Epithelial cell of proximal tubule (primary cell): Measurements from ENCODE around the gene IFI30. TPM values are rescaled to one million over a fixed set of nuclear protein-coding genes. Genes with fewer than 3 reads are reported as not detected.

Experiments used
- DNase-seq: peaks from one replicate; pipeline ENCODE4 v3.0.0-alpha.2; 2011; ENCODE audit warnings: low read depth
- H3K4me3 ChIP-seq: 2 replicates; pipeline ENCODE4 v1.5.1; 2011; ENCODE audit warnings: low read depth, mild to moderate bottlenecking, low read length
- CTCF ChIP-seq: conservative IDR thresholded peaks from 2 replicates; pipeline ENCODE4 v1.5.1; 2012; ENCODE audit warnings: low read depth, mild to moderate bottlenecking, low read length
- total RNA-seq: library from RNA; depleted of rRNA; stranded (reverse); fragments of >200 nt; gene quantifications from 2 replicates; pipeline ENCODE4 v1.2.3, GENCODE V29; 2015

The IFI30 gene
- total RNA-seq, 1 donor from 2014 or later = 10.1 TPM

- DNase-seq = no peak
- no peak overlapping the region for H3K4me3 ChIP-seq
- no peak for TF ChIP-seq CTCF
Measured at GRCh38 chr19:18225355-18225701, 51.7 kb downstream of the IFI30 start.

DNA sequence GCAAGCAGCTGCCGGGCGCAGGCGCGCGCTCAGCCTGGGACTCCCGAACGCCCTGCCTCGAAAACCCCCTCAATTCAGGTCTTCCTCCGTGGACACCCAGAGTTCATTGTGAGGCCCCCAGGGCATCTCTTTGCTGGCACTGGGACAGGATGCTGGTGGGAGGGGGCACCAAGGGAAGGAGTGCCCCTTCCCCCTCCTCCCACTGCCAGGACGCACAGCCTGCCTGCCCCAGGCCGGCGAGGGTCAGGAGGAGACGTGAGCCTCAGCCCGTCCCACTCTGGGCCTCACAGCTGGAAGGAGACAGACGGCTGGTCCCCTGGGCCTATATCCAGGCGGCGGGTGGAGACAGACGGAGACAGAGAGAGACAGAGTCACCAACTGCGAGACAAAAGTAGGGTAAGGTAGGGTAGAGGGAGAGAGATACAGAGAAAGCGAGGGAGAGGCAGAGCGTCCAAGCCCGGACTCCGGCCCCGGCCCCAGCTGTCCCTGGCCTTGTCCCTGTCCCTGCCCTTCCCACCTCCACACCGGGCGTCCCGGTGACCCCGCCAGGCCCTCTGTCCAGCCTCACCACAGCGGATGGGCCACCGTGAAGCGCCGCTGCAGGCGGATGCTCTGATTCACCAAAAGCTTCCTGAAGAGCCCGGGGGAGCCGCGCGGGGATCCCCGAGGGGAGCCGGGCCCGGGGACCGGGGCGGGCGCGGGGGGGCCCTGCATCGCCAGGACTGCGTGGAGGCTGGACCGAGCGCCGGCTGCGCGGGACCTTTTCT, 52.3 kb downstream of the IFI30 start, which contains the start of gene PDE4C:
TSS of gene PDE4C (minus strand) at position 737 of the 767 bp plus-strand sequence. CDS start at position 714, 23 bp downstream.
- TF ChIP-seq CTCF = no peak
- DNase-seq = no peak

GRCh38 chr19:18226956-18227780, 53.6 kb downstream of the IFI30 start:
- no peak overlapping the region for H3K4me3 ChIP-seq
- no peak for DNase-seq
- no peak for TF ChIP-seq CTCF

More for the DNA sequence above, 52.3 kb downstream of the IFI30 start, which contains the start of gene PDE4C:
- H3K4me3 ChIP-seq = no peak within 1 kb of the TSS

Other genes with a start within 250 kb of the IFI30 start
- gene CCDC124, start 240.8 kb upstream of the IFI30 start, total RNA-seq = 68.4 and 115 TPM in 2 replicates
- not detected in 2 replicates for gene KCNN1, start 206.7 kb upstream of the IFI30 start, total RNA-seq
- gene ARRDC2, start 165.6 kb upstream of the IFI30 start, total RNA-seq = 9.9 and 13.4 TPM in 2 replicates
- not detected in 2 replicates for gene IL12RB1, start 86.9 kb upstream of the IFI30 start, total RNA-seq
- 1.7 and 3.5 TPM in 2 replicates for gene MAST3, start 76.0 kb upstream of the IFI30 start, total RNA-seq
- gene PIK3R2, start 20.6 kb upstream of the IFI30 start, total RNA-seq = 15.3 and 19.9 TPM in 2 replicates
- gene MPV17L2, start 19.4 kb downstream of the IFI30 start, total RNA-seq = 50.1 and 70.9 TPM in 2 replicates
- 0.17 and 0.43 TPM in 2 replicates for gene RAB3A, start 30.2 kb downstream of the IFI30 start, total RNA-seq
- 0.63 TPM in 1 of 2 replicates, not detected in the other for gene PDE4C, start 52.6 kb downstream of the IFI30 start, total RNA-seq
- 0.07 and 1.3 TPM in 2 replicates for gene IQCN, start 100.6 kb downstream of the IFI30 start, total RNA-seq
- 266 and 341 TPM in 2 replicates for gene JUND, start 107.8 kb downstream of the IFI30 start, total RNA-seq
- 490 and 620 TPM in 2 replicates for gene LSM4, start 149.3 kb downstream of the IFI30 start, total RNA-seq
- 5.4 and 7.5 TPM in 2 replicates for gene PGPEP1, start 166.8 kb downstream of the IFI30 start, total RNA-seq
- gene GDF15, start 212.3 kb downstream of the IFI30 start, total RNA-seq = 76.3 and 262 TPM in 2 replicates
- gene LRRC25, start 223.8 kb downstream of the IFI30 start, total RNA-seq = 0.06 TPM in 1 of 2 replicates, not detected in the other
- 119 and 171 TPM in 2 replicates for gene SSBP4, start 245.6 kb downstream of the IFI30 start, total RNA-seq